Stimulated activated CD8-positive, alpha-beta memory T cell treated with anti-CD3 and anti-CD28 coated beads, Interleukin-2, amount 100 ng/mL, for 48 hours (primary cell): ENCODE data around the gene TMEM88.

ENCODE experiments used
- DNase-seq, 2 donors: peaks; one replicate each; pipeline ENCODE4 v3.0.0-alpha.2; 2020; ENCODE audit warnings: low read depth in 2 of 2

TMEM88 gene

GRCh38 chr17:7843536-7844291, 11.2 kb upstream of the TMEM88 start:
- DNase-seq = peak; percentile 81 to 90

DNA sequence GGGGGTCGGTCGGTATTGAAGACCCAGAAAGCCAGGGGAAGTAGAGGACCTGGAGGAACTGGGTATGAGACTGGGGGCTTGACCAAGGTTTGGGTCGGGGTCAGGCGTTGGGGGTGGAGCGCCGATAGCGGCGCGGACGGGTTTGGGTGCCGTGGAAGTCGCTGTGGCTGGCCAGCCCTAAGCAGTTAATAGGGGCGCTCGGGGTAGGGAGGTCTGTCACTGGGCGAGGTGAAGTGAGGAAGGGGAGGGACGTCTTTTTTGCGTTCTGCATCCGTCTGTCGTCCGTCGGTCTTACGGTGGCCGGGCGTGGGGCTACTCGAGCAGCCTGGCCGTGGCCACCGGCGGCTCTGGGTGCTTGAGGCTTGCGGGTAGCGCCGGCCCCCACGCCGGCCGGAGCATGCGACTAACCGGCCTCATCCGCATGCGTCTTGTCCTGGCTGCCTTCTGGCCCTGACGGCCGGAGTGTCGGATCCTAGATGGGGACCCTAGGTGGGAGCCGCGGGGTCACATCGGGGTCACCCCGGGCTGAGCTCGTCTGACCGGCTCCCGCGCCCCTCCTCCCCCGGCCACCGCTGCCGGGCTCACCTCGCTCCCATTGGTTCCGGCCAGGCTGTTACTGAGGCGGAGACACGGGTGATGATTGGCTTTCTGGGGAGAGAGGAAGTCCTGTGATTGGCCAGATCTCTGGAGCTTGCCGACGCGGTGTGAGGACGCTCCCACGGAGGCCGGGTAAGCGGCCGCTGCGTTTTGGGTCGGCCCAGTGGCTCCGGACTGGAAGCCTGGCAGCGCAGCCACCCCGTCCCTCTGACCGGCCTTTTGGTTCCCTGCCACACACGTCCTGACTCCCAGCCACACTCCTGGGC, 10.3 kb upstream of the TMEM88 start:
- DNase-seq = peak; percentile 76 to 77

- no peak for DNase-seq
These were observed 9.4 kb upstream of the TMEM88 start for GRCh38 chr17:7845359-7846062.

GRCh38 chr17:7846063-7846735, 8.7 kb upstream of the TMEM88 start:
- no peak for DNase-seq

DNA sequence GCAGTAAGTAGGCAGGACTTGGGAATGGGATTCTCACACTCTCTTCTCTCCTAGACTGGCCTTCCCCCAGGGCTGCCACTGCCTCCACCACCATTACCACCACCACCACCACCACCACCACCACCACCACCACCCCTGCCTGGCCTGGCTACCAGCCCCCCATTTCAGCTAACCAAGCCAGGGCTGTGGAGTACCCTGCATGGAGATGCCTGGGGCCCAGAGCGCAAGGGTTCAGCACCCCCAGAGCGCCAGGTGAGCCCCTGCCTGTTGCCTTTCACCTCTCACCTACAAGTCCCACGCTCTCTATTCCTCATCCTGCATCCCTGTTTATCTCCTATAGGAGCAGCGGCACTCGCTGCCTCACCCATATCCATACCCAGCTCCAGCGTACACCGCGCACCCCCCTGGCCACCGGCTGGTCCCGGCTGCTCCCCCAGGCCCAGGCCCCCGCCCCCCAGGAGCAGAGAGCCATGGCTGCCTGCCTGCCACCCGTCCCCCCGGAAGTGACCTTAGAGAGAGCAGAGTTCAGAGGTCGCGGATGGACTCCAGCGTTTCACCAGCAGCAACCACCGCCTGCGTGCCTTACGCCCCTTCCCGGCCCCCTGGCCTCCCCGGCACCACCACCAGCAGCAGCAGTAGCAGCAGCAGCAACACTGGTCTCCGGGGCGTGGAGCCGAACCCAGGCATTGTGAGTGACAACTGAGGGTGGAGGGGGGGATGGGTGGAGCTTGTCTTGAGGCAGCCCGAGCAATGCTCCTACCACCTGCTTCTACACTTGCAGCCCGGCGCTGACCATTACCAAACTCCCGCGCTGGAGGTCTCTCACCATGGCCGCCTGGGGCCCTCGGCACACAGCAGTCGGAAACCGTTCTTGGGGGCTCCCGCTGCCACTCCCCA, 7.9 kb upstream of the TMEM88 start:
- DNase-seq = no peak

GRCh38 chr17:7848131-7848579, 6.7 kb upstream of the TMEM88 start:
- no peak for DNase-seq

DNA sequence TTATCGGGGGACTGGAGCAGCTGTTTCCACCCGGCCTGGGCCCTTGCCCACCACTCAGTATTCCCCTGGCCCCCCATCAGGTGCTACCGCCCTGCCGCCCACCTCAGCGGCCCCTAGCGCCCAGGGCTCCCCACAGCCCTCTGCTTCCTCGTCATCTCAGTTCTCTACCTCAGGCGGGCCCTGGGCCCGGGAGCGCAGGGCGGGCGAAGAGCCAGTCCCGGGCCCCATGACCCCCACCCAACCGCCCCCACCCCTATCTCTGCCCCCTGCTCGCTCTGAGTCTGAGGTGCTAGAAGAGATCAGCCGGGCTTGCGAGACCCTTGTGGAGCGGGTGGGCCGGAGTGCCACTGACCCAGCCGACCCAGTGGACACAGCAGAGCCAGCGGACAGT, 6.1 kb upstream of the TMEM88 start:
- DNase-seq = no peak

GRCh38 chr17:7849130-7849750, 5.6 kb upstream of the TMEM88 start:
- no peak for DNase-seq

- no peak for DNase-seq
These were observed 4.9 kb upstream of the TMEM88 start for GRCh38 chr17:7849751-7850504.

- no peak for DNase-seq
These were observed 4.0 kb upstream of the TMEM88 start for GRCh38 chr17:7850701-7851437.

DNA sequence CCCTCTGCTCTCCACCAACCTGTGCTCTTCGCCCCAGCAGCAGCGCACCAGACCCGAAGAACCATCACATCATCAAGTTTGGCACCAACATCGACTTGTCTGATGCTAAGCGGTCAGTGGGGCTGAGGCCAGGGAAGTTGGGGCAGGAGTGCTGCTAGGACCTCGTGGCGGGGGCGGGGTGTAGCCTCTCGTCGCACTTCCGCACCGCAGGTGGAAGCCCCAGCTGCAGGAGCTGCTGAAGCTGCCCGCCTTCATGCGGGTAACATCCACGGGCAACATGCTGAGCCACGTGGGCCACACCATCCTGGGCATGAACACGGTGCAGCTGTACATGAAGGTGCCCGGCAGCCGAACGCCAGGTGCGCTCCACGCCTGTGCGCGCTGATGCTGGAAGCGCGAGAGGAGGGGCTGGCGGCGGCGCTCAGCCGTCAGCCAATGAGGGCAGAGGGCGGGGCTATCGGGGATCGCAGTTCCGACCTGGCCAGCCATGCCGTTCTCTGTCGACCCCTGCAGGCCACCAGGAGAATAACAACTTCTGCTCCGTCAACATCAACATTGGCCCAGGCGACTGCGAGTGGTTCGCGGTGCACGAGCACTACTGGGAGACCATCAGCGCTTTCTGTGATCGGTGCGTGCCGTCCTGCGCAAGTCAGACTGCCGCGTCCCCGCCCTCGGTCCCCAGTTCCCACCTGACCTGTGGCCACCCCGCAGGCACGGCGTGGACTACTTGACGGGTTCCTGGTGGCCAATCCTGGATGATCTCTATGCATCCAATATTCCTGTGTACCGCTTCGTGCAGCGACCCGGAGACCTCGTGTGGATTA, 3.2 kb upstream of the TMEM88 start:
- DNase-seq = peak; percentile 89 to 90

- DNase-seq = no peak
These were observed 2.6 kb upstream of the TMEM88 start for GRCh38 chr17:7852262-7852670.

GRCh38 chr17:7852919-7853690, 1.8 kb upstream of the TMEM88 start:
- no peak for DNase-seq

- DNase-seq = no peak
These were observed 1.2 kb upstream of the TMEM88 start for GRCh38 chr17:7853691-7854038.

DNA sequence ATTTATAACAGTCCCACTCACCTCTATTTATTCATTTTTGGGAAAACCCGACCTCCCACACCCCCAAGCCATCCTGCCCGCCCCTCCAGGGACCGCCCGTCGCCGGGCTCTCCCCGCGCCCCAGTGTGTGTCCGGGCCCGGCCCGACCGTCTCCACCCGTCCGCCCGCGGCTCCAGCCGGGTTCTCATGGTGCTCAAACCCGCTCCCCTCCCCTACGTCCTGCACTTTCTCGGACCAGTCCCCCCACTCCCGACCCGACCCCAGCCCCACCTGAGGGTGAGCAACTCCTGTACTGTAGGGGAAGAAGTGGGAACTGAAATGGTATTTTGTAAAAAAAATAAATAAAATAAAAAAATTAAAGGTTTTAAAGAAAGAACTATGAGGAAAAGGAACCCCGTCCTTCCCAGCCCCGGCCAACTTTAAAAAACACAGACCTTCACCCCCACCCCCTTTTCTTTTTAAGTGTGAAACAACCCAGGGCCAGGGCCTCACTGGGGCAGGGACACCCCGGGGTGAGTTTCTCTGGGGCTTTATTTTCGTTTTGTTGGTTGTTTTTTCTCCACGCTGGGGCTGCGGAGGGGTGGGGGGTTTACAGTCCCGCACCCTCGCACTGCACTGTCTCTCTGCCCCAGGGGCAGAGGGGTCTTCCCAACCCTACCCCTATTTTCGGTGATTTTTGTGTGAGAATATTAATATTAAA, 638 bp upstream of the TMEM88 start:
- DNase-seq = no peak

GRCh38 chr17:7855660-7856010, 769 bp downstream of the TMEM88 start:
- no peak for DNase-seq
